ENCODE data around the gene BCL2L2. TPM values are rescaled to one million over a fixed set of nuclear protein-coding genes. Genes with fewer than 3 reads are reported as not detected.

Gene BCL2L2
- total RNA-seq, 1 experiment from 2014 or later: 18.2 TPM

- TF ChIP-seq ERG (CRISPR knock-in tag; IDR thresholded peaks at IDR 0.05) (no peak), GABPB1 (CRISPR knock-in tag; IDR thresholded peaks at IDR 0.05) (no peak), PREB (CRISPR knock-in tag; IDR thresholded peaks at IDR 0.05; ENCODE audit: borderline replicate concordance) (no peak), ZNF219 (CRISPR knock-in tag; IDR thresholded peaks at IDR 0.05; ENCODE audit: borderline replicate concordance) (no peak), ZSCAN18 (CRISPR knock-in tag; IDR thresholded peaks at IDR 0.05) (no peak), E2F4 (CRISPR knock-in tag; IDR thresholded peaks at IDR 0.05; ENCODE audit: borderline replicate concordance, low read depth) (no peak), NR2C2 (CRISPR knock-in tag; IDR thresholded peaks at IDR 0.05) (no peak), CREB1 (CRISPR knock-in tag; IDR thresholded peaks at IDR 0.05) (no peak), FOXK1 (CRISPR knock-in tag; IDR thresholded peaks at IDR 0.05) (no peak), ZNF512 (CRISPR knock-in tag; IDR thresholded peaks at IDR 0.05; ENCODE audit: borderline replicate concordance) (no peak), TEAD4 (CRISPR knock-in tag; IDR thresholded peaks at IDR 0.05) (no peak), JUN (CRISPR knock-in tag; IDR thresholded peaks at IDR 0.05) (no peak), JAZF1 (CRISPR knock-in tag; IDR thresholded peaks at IDR 0.05) (no peak), ATF2 (CRISPR knock-in tag; IDR thresholded peaks at IDR 0.05; ENCODE audit: borderline replicate concordance, low read depth) (no peak), FOXJ3 (CRISPR knock-in tag; IDR thresholded peaks at IDR 0.05; ENCODE audit: borderline replicate concordance) (no peak), ESRRA (CRISPR knock-in tag; IDR thresholded peaks at IDR 0.05; ENCODE audit: borderline replicate concordance) (no peak), AR (CRISPR knock-in tag; IDR thresholded peaks at IDR 0.05) (no peak), USF1 (CRISPR knock-in tag; IDR thresholded peaks at IDR 0.05) (0 out of 2 replicates have a peak, but pooled peaks have one; percentile 12), ATF1 (CRISPR knock-in tag; IDR thresholded peaks at IDR 0.05) (no peak), FOXP4 (CRISPR knock-in tag; IDR thresholded peaks at IDR 0.05) (no peak)
Measured at GRCh38 chr14:23351681-23352505, 45.3 kb downstream of the BCL2L2 start (continued).

Measured in WTC11 (cell line).